ENCODE data around the gene SCG5.

DNA sequence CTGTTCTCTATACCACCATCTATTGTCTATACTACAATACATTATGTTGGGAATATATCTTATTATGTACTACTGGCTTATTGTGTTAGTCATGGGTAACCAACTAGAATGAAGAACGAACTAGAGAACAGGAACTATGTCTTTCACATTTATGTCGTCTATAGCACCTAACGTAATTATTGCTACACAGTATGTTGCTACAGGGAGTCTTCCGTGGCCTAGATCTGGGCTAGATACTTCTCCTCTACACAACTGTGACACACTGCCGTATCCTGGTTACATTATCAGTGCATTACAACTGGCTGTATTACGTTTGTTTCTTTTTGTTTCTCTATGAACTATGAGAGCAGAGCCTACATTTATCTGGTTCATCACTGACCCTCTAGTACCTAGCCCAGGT, 34.0 kb downstream of the SCG5 start:
- no peak for TF ChIP-seq POLR2A (IDR thresholded peaks at IDR 0.05)
- no peak for TF ChIP-seq EP300 (IDR thresholded peaks at IDR 0.05)
- TF ChIP-seq, protein P1, sequence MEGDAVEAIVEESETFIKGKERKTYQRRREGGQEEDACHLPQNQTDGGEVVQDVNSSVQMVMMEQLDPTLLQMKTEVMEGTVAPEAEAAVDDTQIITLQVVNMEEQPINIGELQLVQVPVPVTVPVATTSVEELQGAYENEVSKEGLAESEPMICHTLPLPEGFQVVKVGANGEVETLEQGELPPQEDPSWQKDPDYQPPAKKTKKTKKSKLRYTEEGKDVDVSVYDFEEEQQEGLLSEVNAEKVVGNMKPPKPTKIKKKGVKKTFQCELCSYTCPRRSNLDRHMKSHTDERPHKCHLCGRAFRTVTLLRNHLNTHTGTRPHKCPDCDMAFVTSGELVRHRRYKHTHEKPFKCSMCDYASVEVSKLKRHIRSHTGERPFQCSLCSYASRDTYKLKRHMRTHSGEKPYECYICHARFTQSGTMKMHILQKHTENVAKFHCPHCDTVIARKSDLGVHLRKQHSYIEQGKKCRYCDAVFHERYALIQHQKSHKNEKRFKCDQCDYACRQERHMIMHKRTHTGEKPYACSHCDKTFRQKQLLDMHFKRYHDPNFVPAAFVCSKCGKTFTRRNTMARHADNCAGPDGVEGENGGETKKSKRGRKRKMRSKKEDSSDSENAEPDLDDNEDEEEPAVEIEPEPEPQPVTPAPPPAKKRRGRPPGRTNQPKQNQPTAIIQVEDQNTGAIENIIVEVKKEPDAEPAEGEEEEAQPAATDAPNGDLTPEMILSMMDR (IDR thresholded peaks at IDR 0.05), result no peak

All from suprapubic skin (tissue), 3 donors.